Keratinocyte (primary cell): Measurements from ENCODE around the gene CFAP43.

ENCODE experiments used
- CTCF ChIP-seq, 3 experiments: IDR thresholded peaks in 1 of 3; conservative IDR thresholded peaks in 1 of 3; optimal IDR thresholded peaks in 1 of 3; 2 replicates in 2 of 3; 3 replicates in 1 of 3; pipeline versions ENCODE3 to v1.5.1; 2011; ENCODE audit warnings: low read length in 3 of 3, mild to moderate bottlenecking in 3 of 3, moderate library complexity in 2 of 3, control low read depth in 1 of 3, inconsistent platforms in 1 of 3; ENCODE audit not compliant: insufficient read depth in 2 of 3; ENCODE audit errors: extremely low read depth in 1 of 3
- EZH2 ChIP-seq: IDR thresholded peaks from one replicate; pipeline ENCODE4 v1.6.1; 2012; ENCODE audit warnings: inconsistent platforms, mild to moderate bottlenecking, low read length, moderate library complexity

- no peak for TF ChIP-seq CTCF (optimal IDR thresholded peaks at IDR 0.05 in 1 of 3, IDR thresholded peaks at IDR 0.05 in 1 of 3, conservative IDR thresholded peaks at IDR 0.05 in 1 of 3; ENCODE audit: extremely low read depth in 1 of 3, insufficient read depth in 2 of 3, low read length in 3 of 3)
- no peak for TF ChIP-seq EZH2
These were observed 112.2 kb downstream of the CFAP43 start for GRCh38 chr10:104119996-104120395.
